GM21390 (cell line): ENCODE measurements around the gene PCMTD2.
A peak's percentile ranks its signal among the peaks of the same experiment; 100 is the strongest.

Experiments
- ATAC-seq: cut with Tn5 transposase; IDR thresholded peaks from one replicate; pipeline ENCODE4 v1.9.1; 2021; ENCODE audit not compliant: unreplicated experiment

Gene PCMTD2

DNA sequence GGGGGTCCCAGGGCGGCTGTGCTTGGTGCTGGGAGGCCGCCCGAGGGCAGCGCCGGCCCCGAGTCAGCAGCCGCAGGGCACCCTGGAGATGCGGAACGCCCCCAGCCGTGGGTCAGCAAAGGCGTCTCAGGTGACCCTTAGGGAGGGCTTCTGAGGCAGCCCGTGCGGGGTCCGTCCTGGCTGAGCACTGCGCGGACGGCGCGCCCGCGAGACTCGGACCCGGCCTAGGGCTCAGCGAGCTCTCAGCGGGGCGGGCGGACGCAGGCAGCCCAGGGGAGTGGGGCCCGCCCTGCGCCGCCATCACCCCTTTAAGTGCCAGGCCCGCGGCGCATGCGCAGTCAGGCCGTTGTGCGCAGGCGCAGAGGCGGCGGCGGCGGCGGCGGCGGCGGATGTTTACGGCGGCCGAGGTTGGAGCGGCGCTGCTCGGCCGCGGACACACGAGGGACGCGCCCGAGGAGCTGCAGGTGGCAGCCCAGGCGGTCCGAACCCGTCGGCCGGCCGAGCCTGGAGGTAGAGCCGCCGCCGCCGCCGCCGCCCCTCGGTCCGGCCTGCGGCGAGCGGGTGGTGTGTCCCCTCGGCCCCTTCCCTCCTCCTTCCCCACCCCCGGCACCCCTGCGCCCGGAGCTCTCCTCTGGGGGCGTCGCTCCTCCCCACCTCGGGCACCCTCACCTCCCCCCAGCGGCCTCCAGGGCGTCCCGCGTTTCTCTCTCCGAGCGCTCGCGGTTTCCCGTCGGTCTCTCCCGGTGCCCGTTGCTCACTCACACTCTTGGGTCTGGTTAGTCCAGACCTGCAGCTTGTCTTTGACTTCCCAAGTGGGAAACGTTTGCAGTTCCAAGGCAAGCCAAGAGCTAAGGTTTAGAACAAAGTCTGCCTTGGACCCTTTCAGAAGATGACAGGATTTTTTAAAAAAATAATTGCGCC, at the start of gene PCMTD2:
PCMTD2 (plus strand) TSS at position 388 of the 921 bp plus-strand sequence. CDS start 4,218 bp downstream, outside the sequence.
- ATAC-seq: peak; percentile 69

DNA sequence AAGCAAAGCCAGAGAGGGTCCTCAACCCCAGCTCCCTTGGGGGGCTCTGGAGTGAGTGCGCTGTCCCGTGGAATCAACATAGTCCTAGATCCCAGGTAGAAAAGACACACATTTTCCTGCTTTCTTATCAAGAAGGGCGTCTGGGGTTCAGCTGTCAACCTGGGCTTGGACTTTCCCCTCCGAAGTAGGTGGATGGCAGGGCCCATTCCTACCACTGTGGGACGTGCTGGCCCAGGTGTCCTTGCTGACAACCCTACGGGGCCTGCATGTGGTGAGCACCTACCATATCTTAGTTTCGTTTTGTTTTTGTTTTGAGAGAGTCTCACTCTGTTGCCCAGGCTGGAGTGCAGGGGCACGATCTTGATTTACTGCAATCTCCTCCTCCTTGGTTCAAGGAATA, 48.9 kb upstream of the PCMTD2 start:
- ATAC-seq: no peak

DNA sequence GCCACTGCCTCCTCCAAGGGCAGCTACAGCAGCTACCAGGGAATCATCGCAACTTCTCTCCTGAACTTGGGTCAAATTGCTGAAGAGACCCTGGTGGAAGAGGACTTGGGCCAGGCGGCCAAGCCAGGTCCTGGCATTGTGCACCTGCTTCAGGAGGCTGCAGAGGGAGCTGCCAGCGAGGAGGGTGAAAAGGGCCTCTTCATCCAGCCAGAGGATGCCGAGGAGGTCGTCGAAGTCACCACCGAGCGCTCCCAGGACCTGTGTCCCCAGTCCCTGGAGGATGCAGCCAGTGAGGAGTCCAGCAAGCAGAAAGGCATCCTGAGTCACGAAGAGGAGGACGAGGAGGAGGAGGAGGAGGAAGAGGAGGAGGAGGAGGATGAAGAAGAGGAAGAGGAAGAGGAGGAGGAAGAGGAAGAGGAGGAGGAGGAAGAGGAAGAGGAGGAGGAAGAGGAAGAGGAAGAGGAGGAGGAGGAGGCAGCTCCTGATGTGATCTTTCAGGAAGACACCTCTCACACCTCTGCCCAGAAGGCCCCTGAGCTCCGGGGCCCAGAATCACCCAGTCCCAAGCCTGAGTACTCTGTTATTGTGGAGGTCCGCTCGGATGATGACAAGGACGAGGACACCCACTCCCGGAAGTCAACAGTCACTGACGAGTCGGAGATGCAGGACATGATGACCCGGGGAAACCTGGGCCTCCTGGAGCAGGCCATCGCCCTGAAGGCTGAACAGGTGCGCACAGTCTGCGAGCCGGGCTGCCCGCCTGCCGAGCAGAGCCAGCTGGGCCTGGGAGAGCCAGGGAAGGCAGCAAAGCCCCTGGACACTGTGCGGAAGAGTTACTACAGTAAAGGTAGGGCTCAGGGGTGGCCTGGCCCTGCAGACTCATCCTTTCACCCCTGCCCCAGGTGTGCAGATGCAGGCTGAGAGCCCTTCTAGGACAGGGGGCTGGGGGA, 47.6 kb upstream of the PCMTD2 start:
- no peak for ATAC-seq

DNA sequence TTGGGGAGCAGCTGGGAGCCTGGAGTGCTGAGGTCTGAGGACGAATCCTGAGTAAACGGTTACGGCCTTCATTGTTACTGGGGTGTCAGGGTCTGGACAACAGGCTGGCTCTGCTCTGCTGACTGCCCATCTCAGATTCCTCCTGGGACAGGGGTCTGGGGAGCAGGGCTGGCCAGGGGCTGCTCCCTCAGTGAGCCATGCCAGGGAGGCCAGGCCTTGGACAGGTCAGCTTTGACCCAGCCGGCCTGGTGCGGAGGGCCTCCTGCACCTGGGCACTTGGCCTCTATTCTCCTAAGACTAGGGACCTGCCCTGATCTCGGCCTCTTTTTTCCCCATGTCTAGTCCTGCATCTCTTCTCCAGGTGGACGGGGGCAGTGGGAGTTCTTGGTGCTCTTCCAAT, 46.4 kb upstream of the PCMTD2 start:
- no peak for ATAC-seq

DNA sequence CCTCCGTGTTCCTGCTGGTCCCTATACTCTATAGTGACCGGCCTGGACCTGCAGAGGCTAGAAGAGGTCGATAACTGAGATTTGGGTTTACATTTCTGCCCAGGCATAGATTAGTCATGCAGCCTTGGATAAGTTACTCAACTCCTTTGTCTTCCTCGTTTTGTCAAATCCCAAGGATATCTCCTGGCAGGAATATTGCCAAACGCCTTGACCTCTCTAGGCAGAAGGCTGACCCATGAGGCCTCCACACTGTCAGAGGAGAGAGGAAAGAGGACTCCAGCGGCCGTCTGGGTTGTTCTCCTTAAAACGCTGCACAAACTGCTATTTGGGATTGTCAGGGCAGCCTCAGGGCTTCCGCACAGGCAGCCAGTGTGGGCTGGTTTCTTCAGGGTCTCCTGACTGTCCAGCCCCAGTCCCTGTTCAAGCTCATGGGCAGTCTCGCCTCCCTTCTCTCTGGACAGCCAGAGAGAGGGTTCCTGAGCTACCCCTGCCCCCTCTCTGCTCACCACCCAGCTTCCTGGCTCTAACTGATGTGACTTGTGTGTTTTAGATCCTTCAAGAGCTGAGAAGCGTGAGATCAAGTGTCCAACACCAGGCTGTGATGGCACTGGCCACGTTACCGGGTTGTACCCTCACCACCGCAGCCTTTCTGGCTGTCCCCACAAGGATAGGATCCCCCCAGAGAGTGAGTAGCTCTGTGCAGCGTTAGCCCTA, 44.7 kb upstream of the PCMTD2 start:
- ATAC-seq: no peak

DNA sequence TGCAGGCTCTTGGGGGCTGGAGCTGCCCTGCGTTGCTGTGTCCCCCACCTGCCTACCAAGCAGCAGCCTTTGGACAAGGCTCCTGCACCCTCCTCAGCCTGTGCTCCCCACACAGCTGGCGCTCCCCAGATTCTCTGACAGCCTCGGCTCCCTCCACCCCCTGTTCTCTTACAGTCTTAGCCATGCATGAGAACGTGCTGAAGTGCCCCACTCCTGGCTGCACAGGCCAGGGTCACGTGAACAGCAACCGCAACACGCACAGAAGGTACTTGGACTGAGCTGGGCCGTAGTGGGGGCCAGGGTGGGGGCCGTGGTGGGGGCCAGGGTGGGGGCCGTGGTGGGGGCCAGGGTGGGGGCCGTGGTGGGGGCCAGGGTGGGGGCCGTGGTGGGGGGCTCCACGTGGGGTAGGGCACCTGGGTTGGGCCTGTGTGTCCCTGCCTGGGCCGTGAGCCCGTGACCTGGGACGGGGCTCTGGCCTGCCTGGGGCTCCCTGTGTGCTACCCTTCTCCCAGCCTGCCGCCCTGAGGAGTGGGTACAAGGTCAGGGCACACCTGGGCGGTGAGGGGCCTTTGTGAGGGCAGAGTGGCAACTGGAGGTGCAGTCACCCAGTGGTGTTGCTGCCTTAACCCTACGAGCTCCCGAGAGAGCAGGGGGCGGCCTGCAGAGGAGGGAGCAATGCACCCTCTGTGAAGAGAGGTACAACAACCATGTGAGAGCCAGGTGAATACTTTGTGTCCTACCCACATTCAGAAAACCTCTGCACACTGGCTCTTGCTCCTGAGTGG, 43.5 kb upstream of the PCMTD2 start:
- ATAC-seq: no peak

DNA sequence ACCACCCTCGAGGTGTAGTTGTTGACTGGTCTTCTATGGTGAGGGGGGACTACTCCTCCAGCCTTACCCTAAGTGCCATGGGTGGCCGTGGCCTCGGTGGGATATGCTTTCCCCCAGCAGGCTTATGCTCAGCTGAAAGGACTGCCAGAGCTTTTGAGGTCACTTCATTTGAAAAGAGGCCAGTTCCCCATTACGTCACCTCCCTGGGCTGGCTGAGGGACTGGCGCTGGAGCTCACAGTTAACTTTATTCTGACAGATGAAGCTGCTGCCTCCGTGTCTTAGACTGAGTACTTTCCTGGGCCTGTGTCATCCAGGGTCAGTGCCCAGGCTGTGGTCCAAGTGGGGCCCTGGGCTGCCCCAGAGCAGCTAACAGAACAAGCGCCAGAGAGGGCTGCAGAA, 42.8 kb upstream of the PCMTD2 start:
- ATAC-seq: no peak

DNA sequence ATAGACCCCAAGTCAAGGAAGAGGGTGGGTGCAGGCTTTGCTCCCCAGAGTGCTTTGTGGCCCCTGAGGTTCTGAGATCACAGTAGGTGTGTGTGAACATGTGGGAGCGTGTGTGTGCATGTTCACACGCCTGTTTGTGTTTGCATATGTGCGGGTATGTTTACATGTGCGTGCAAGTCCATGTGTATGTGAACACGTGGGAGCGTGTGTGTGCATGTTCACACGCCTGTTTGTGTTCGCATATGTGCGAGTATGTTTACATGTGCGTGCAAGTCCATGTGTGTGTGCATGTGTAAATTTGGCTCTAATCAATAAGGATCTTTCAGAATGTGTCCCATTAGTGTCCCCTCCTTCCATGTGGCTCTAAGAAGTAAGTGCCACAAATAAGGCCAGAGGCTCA, 41.4 kb upstream of the PCMTD2 start:
- ATAC-seq: no peak

DNA sequence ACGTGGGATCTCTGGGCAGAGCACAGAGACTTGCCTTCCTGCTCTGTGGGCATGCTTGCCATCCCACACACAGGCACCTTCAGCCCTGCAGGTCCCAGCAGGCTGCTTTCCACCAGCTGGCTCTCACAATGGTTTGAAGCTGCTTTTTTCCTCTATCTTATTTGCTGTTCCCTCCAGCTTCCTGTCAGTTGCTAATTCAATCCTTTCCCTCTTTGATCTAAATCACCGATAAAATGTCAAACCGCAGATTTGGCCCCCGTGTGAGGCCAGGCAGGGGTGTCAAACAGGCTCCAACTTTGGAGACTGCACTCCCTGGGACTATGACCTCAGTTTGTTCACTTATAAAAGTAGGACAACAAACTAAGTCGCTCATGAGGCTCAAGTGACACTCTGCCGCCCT, 40.6 kb upstream of the PCMTD2 start:
- no peak for ATAC-seq

DNA sequence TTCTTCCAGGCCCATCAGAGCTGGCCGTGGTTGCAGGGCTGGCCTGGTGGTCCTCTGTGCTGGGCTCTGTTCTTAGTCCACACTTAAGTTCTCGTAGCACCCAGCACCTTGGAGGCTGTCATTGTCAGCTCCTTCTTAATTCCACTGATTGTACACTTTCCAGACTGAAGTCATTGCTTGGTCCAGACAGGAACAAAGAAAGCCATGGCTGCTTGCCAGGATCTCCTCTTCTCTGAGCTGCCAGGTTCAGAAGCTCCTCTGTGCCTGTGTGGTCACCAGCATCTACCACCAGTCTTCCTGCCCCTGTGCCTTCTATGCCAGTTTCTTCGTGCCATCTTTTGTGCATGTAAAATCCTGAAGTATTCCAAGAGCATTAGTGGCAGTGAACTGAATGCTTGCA, 39.5 kb upstream of the PCMTD2 start:
- no peak for ATAC-seq

DNA sequence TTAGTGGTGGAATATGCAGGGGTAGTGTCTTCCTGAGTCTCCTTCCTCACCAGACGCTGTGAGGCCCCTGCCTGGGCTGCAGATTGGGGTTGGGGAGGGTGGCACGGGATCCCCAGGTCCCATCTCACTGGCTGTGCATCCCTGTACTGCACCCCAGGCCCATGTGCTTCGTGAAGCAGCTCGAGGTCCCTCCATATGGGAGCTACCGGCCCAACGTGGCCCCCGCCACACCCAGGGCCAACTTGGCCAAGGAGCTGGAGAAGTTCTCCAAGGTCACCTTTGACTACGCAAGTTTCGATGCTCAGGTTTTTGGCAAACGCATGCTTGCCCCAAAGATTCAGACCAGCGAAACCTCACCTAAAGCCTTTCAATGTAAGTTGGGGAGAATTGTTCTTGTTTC, 38.6 kb upstream of the PCMTD2 start:
- ATAC-seq: no peak

DNA sequence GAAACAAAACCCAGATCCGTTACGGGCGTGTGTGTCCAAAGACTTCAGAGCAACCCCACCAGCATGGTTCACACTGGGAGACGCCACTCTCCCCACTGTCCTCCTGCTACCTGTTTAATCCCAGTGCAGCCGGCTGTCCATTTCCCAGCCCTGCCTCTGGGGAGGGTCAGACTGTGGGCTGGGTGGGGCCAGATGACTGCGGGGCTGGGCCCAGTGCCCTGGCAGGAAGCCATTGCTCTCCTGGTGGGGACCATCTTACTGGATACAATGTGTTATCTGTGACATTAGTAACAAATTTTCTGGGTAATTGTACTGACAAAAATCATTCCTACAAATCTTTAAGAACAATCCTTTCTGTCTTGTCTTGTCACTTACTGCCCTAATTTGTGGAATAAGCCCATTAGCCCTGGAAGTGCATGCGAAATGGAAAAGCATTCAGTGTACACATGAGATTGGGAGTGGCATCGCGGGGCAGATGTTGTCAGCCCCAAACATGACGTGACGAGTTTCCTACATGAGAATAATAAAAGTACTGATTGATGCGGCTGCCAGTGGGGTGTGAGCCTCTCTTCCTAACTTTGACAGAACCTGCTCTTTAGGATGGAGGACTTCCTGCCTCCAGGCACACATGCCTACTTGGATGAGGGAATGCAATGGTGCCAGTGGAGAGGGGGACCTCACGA, 37.9 kb upstream of the PCMTD2 start:
- no peak for ATAC-seq

DNA sequence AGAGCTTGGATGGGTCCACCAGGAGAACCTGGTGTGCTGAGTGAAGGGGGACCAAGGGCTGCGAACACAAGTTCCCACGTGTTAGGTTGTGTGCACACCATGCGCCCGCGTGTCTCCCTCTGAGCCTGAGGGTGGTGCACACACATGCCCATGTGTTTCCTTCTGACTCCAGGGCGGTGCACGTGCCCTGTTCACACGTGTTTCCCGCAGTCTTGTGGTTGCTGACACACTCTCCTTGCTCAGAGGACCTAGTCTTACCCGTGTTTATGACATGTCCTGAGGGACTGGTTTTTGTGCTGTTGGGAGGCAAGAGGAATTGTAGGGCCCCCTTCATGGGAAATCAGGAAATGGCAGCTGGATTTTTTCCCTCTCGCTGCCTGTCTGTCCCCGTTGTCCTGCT, 36.3 kb upstream of the PCMTD2 start:
- ATAC-seq: no peak

DNA sequence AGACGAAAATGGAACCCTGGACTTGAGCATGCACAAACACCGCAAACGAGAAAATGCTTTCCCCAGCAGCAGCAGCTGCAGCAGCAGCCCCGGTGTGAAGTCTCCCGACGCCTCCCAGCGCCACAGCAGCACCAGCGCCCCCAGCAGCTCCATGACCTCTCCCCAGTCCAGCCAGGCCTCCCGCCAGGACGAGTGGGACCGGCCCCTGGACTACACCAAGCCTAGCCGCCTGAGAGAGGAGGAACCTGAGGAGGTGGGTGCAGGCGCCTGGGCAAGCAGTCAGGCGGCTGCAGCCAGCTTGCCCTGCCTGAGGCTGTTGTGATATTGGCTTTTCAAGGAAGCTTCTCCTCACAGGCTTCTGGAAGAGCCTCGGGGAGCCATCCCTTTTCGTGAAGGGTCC, 35.8 kb upstream of the PCMTD2 start:
- no peak for ATAC-seq

DNA sequence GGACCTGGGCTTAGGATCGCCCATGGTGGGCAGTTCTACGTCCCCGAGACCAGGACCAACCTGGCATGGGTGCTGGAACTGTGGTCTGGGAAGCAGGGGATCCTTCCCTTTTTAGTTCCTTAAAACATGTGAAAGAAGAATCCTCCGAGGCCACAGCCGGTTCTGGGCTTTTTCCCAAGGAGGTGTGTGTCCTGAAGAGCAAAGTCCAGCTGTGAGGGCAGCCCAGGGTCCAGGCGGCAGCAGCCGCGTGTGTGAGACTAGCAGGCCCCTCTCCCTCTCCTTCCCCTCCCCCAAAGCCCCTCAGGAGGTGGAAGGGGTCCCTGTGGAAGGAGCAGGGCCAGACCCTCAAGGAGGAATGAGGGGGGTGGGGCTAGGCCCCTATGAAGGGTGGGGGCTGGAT, 35.1 kb upstream of the PCMTD2 start:
- no peak for ATAC-seq

DNA sequence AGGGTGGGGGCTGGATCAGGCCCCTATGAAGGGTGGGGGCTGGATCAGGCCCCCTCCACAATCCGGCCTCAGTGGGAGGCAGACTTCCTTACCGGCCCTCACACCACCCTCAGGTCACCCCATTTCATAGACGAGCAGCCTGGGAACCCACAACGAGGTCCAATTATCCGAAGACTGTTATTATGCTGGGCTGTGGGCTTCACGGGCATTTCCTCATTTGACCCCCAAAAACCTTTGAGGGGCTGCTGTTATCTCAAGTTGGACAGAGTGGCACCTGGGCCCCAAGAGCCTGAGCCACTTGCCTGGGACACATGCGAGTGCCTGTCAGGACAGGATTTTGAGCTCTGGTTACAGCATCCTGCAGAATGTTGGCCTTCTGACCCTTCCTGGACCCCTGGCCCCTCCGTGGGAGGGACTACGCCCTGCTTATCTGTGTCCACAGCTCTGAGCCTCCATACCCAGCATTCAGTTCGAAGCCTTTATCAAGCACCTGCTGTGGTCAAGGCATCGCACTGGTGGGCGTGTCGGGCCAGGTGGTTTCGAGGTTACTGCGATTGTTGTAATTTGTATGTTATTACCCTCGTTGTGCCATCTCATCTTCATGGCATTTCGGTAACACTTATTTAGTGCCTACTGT, 34.5 kb upstream of the PCMTD2 start:
- no peak for ATAC-seq

DNA sequence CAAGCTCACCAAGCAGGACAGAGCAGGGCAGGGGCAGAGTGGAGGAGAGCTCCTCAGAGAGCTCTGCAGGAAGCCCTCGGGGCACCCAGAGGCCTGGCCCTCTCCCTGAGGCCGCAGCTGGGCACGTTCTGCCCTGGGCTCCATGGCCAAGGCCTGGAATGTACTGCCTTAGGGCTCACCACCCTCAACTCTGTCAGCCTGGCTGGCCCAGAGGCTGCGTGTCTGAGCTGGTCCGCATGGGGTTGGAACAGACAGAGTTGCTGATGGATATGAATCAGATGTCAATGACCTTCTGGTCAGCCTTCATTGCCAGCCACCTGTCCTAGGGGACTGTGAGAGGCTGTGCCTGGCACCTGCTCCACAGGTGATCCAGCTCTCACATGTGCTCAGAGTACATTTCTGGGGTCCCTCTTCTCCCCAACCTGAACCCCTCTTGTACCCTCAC, 33.2 kb upstream of the PCMTD2 start:
- no peak for ATAC-seq

DNA sequence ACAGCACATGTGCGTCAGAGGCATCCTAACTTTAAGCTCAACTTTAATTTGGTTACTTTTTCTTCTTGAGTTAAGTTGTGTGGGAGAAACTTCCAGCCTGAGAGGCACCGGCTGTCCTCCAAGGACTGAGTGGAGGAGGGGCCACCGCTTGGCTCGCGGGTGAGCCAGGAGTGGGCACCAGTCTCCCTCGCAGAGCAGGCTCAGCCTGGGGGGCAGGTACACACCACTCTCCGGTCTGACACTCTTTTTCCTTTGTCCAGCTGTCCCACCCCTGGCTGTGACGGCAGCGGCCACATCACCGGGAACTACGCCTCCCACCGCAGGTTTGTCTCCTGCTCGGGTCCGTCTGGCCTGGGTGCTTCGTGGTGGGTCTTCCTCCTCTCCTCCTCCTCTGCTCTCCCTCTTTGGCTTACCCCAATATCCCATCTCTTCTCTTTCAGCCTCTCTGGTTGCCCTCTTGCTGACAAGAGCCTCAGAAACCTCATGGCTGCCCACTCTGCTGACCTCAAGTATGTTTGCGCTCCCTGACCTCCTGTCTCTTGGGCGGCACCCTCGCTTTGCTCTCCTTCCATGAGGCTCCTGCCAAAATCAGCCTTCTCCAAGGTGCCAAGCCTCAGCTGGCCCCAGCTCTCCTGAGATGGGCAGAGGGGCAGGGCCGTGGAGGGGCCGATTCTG, 32.6 kb upstream of the PCMTD2 start:
- ATAC-seq: no peak
